DOHH2 (cell line): ENCODE results near the gene METAP1D.

ENCODE experiments used
- CTCF ChIP-seq: fragments of 200-600 bp; sonication (generic); IDR thresholded peaks from one replicate; pipeline ENCODE4 v1.5.1; 2014; ENCODE audit warnings: antibody characterized with exemption, mild to moderate bottlenecking, low read depth, low read length; ENCODE audit not compliant: poor library complexity, severe bottlenecking
- EZH2phosphoT487 ChIP-seq: fragments of 200-600 bp; sonication (generic); IDR thresholded peaks from 2 replicates; pipeline ENCODE4 v1.6.1; 2017; ENCODE audit warnings: borderline replicate concordance, mild to moderate bottlenecking, antibody characterized with exemption, low read length, moderate library complexity, mixed read lengths

DNA sequence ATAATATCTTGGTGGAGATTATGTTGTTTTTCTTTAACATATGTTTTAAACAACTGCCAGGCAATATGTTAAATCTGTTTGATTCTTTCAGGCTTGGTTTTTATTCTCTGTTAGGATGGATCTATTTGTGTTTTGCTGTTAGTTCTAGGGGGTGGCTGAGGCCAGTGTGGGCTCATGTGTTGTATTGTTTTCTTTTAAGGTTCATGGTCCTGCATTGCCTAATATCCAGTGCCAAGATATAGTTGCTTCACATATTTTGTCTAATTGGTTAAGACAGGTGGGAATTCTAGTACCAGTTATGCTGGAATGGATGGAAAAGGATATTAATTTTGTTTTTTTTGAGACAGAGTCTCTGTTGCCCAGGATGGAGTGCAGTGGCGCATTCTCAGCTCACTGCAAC, 7.6 kb downstream of the METAP1D start:
- TF ChIP-seq CTCF (no peak), EZH2phosphoT487 (no peak)
